ENCODE results near the gene THEM5.

DNA sequence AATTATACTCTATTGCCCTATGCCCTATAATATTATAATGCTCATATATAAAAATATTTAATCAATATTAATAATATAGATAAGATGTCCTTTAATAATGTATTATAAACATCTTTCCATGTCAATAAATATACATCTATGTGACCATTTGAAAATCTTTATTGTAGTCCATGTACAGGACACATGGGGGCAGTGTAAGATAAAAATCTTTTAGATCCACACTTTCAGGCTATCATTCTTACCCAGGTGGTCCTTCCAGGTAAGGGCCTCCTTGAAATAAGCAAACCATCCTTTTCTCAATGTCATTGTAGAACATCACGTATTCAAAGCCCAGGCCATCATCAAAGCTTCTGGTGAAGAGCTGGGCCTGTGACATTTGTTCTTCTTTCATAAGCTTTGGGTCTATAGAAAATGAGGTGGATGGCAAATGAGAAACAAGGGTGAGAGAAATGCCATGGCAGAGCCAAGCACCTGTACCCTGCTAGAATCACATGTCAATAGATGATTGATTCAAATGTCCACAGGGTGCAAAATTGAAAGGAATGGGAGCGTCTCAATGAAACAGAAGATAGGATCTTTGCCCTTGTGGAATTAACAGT lies 35.6 kb upstream of the THEM5 start:
- TF ChIP-seq, protein P1, sequence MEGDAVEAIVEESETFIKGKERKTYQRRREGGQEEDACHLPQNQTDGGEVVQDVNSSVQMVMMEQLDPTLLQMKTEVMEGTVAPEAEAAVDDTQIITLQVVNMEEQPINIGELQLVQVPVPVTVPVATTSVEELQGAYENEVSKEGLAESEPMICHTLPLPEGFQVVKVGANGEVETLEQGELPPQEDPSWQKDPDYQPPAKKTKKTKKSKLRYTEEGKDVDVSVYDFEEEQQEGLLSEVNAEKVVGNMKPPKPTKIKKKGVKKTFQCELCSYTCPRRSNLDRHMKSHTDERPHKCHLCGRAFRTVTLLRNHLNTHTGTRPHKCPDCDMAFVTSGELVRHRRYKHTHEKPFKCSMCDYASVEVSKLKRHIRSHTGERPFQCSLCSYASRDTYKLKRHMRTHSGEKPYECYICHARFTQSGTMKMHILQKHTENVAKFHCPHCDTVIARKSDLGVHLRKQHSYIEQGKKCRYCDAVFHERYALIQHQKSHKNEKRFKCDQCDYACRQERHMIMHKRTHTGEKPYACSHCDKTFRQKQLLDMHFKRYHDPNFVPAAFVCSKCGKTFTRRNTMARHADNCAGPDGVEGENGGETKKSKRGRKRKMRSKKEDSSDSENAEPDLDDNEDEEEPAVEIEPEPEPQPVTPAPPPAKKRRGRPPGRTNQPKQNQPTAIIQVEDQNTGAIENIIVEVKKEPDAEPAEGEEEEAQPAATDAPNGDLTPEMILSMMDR (optimal IDR thresholded peaks at IDR 0.05 in 1 of 3, IDR thresholded peaks at IDR 0.05 in 1 of 3, conservative IDR thresholded peaks at IDR 0.05 in 1 of 3; ENCODE audit: extremely low read depth in 1 of 3, insufficient read depth in 2 of 3, low read length in 3 of 3), result peak in 1 of 3 experiments; percentile 39
- TF ChIP-seq EZH2 (IDR thresholded peaks at IDR 0.05; ENCODE audit: low read length), result no peak
